HG02588 (cell line): Measurements from ENCODE around the gene CRY1.
"Not testable (repeated sequence)": the region's sequence is repeated elsewhere in the genome, so short reads cannot be mapped to it uniquely, and the experiment has no call there.

Experiments used
- ATAC-seq: cut with Tn5 transposase; IDR thresholded peaks from one replicate; pipeline ENCODE4 v1.9.1; 2021; ENCODE audit warnings: mild to moderate bottlenecking, moderate library complexity; ENCODE audit not compliant: unreplicated experiment

CRY1 gene

GRCh38 chr12:107073266-107073665 lies 20.1 kb downstream of the CRY1 start:
- not testable (repeated sequence) for ATAC-seq

- no peak for ATAC-seq
These were observed 26.7 kb downstream of the CRY1 start for GRCh38 chr12:107066691-107067090.

- no peak for ATAC-seq
These were observed 28.7 kb downstream of the CRY1 start for GRCh38 chr12:107064687-107065086.

- ATAC-seq, result no peak
These were observed 29.1 kb downstream of the CRY1 start for GRCh38 chr12:107064243-107064642.

- ATAC-seq, result no peak
These were observed 35.2 kb downstream of the CRY1 start for GRCh38 chr12:107058190-107058589.

- ATAC-seq, result no peak
These were observed 36.1 kb downstream of the CRY1 start for GRCh38 chr12:107057071-107057834.

GRCh38 chr12:107053709-107054108 lies 39.6 kb downstream of the CRY1 start:
- no peak for ATAC-seq

GRCh38 chr12:107045186-107045585 lies 48.2 kb downstream of the CRY1 start:
- no peak for ATAC-seq

- no peak for ATAC-seq
These were observed 50.5 kb downstream of the CRY1 start for GRCh38 chr12:107042801-107043200.

- no peak for ATAC-seq
These were observed 57.6 kb downstream of the CRY1 start for GRCh38 chr12:107035733-107036132.

- ATAC-seq, result no peak
These were observed 59.3 kb downstream of the CRY1 start for GRCh38 chr12:107033758-107034739.

GRCh38 chr12:107032266-107032665 lies 61.1 kb downstream of the CRY1 start:
- ATAC-seq, result no peak

GRCh38 chr12:107031061-107031460 lies 62.3 kb downstream of the CRY1 start:
- no peak for ATAC-seq

GRCh38 chr12:107029081-107029480 lies 64.3 kb downstream of the CRY1 start:
- ATAC-seq, result no peak

GRCh38 chr12:107027636-107028053 lies 65.7 kb downstream of the CRY1 start:
- no peak for ATAC-seq

GRCh38 chr12:107026806-107027635 lies 66.3 kb downstream of the CRY1 start:
- ATAC-seq, result no peak

GRCh38 chr12:107026356-107026755 lies 67.0 kb downstream of the CRY1 start:
- not testable (repeated sequence) for ATAC-seq

GRCh38 chr12:107025671-107026070 lies 67.7 kb downstream of the CRY1 start:
- ATAC-seq, result no peak

- no peak for ATAC-seq
These were observed 73.8 kb downstream of the CRY1 start for GRCh38 chr12:107019546-107019945.

GRCh38 chr12:107017042-107017441 lies 76.3 kb downstream of the CRY1 start:
- ATAC-seq, result no peak

- ATAC-seq, result no peak
These were observed 79.3 kb downstream of the CRY1 start for GRCh38 chr12:107014055-107014454.
